ENCODE results near the gene LSR. TPM values are rescaled to one million over a fixed set of nuclear protein-coding genes. Genes with fewer than 3 reads are reported as not detected.
"Not testable (repeated sequence)": the region's sequence is repeated elsewhere in the genome, so short reads cannot be mapped to it uniquely, and the experiment has no call there.

The LSR gene
- total RNA-seq, 1 experiment from 2014 or later, result 18.7 TPM

GRCh38 chr19:35276706-35277281 lies 28.0 kb downstream of the LSR start:
- DNase-seq (ENCODE audit: low spot score), result no peak
- in situ Hi-C loops (cut with HindIII; ENCODE audit: low sequenced_read_pairs), result no loop called here

GRCh38 chr19:35278578-35279284 lies 29.9 kb downstream of the LSR start:
- DNase-seq (ENCODE audit: low spot score), result no peak
- in situ Hi-C loops (cut with HindIII; ENCODE audit: low sequenced_read_pairs), result no loop called here

GRCh38 chr19:35279374-35279773 lies 30.6 kb downstream of the LSR start:
- DNase-seq (ENCODE audit: low spot score), result no peak
- in situ Hi-C loops (cut with HindIII; ENCODE audit: low sequenced_read_pairs), result no loop called here

GRCh38 chr19:35279985-35280821 lies 31.4 kb downstream of the LSR start:
- in situ Hi-C loops (cut with HindIII; ENCODE audit: low sequenced_read_pairs), result no loop called here
- DNase-seq (ENCODE audit: low spot score), result no peak

- no peak for DNase-seq (ENCODE audit: low spot score)
- in situ Hi-C loops (cut with HindIII; ENCODE audit: low sequenced_read_pairs), result no loop called here
These were observed 32.5 kb downstream of the LSR start for GRCh38 chr19:35281303-35281702.

- in situ Hi-C loops (cut with HindIII; ENCODE audit: low sequenced_read_pairs), result no loop called here
- no peak for DNase-seq (ENCODE audit: low spot score)
These were observed 35.6 kb downstream of the LSR start for GRCh38 chr19:35284153-35285094.

GRCh38 chr19:35285095-35285449 lies 36.3 kb downstream of the LSR start:
- in situ Hi-C loops (cut with HindIII; ENCODE audit: low sequenced_read_pairs), result no loop called here

GRCh38 chr19:35285465-35285864 lies 36.7 kb downstream of the LSR start:
- DNase-seq (ENCODE audit: low spot score); in situ Hi-C loops (cut with HindIII; ENCODE audit: low sequenced_read_pairs): not testable (repeated sequence)

More at GRCh38 chr19:35285095-35285449, 36.3 kb downstream of the LSR start:
- DNase-seq (ENCODE audit: low spot score), result no peak

GRCh38 chr19:35286101-35286500 lies 37.3 kb downstream of the LSR start:
- DNase-seq (ENCODE audit: low spot score); in situ Hi-C loops (cut with HindIII; ENCODE audit: low sequenced_read_pairs): not testable (repeated sequence)

GRCh38 chr19:35287713-35288112 lies 38.9 kb downstream of the LSR start:
- in situ Hi-C loops (cut with HindIII; ENCODE audit: low sequenced_read_pairs), result no loop called here
- no peak for DNase-seq (ENCODE audit: low spot score)

GRCh38 chr19:35288331-35288730 lies 39.5 kb downstream of the LSR start:
- in situ Hi-C loops (cut with HindIII; ENCODE audit: low sequenced_read_pairs), result no loop called here
- no peak for DNase-seq (ENCODE audit: low spot score)

- in situ Hi-C loops (cut with HindIII; ENCODE audit: low sequenced_read_pairs), result no loop called here
These were observed 40.1 kb downstream of the LSR start for GRCh38 chr19:35288906-35289305.

GRCh38 chr19:35290381-35291127 lies 41.8 kb downstream of the LSR start:
- in situ Hi-C loops (cut with HindIII; ENCODE audit: low sequenced_read_pairs), result no loop called here
- DNase-seq (ENCODE audit: low spot score), result no peak

More at GRCh38 chr19:35288906-35289305, 40.1 kb downstream of the LSR start:
- no peak for DNase-seq (ENCODE audit: low spot score)

GRCh38 chr19:35291259-35291658 lies 42.5 kb downstream of the LSR start:
- DNase-seq (ENCODE audit: low spot score), result no peak
- in situ Hi-C loops (cut with HindIII; ENCODE audit: low sequenced_read_pairs), result no loop called here

GRCh38 chr19:35291916-35292315 lies 43.1 kb downstream of the LSR start, which contains the start of gene MAG:
MAG (plus strand) TSS chr19:35292161; CDS start chr19:35295409, 3,248 bp downstream.
- in situ Hi-C loops (cut with HindIII; ENCODE audit: low sequenced_read_pairs), result no loop called here
- no peak for DNase-seq (ENCODE audit: low spot score)

GRCh38 chr19:35292421-35293362 lies 43.9 kb downstream of the LSR start:
- in situ Hi-C loops (cut with HindIII; ENCODE audit: low sequenced_read_pairs), result no loop called here
- DNase-seq (ENCODE audit: low spot score), result no peak

GRCh38 chr19:35293363-35293739 lies 44.5 kb downstream of the LSR start:
- in situ Hi-C loops (cut with HindIII; ENCODE audit: low sequenced_read_pairs), result no loop called here

More at GRCh38 chr19:35293363-35293739, 44.5 kb downstream of the LSR start:
- DNase-seq (ENCODE audit: low spot score), result no peak

Data from G401 (cell line).